H7 (cell line): ENCODE measurements around the gene WNT11. TPM values are rescaled to one million over a fixed set of nuclear protein-coding genes. Genes with fewer than 3 reads are reported as not detected.

Source experiments
- DNase-seq: peaks from one replicate; pipeline ENCODE4 v3.0.0; 2012
- H3K27me3 ChIP-seq: 2 replicates; pipeline ENCODE4 v1.6.0; 2011; ENCODE audit warnings: mild to moderate bottlenecking, low read length; ENCODE audit not compliant: control insufficient read depth, insufficient read depth
- H3K36me3 ChIP-seq: replicated peaks from 2 replicates; pipeline ENCODE4 v1.5.1; 2011; ENCODE audit warnings: low read length; ENCODE audit not compliant: control insufficient read depth, insufficient read depth
- H3K4me3 ChIP-seq: 2 replicates; pipeline ENCODE4 v1.5.1; 2011; ENCODE audit warnings: low read depth, mild to moderate bottlenecking, control low read depth, low read length, moderate library complexity; ENCODE audit not compliant: insufficient read depth
- total RNA-seq: library from RNA; depleted of rRNA; stranded (reverse); fragments of >200 nt; shearing (Covaris generic); gene quantifications from 2 replicates; pipeline ENCODE4 v1.2.3, GENCODE V29; 2014

WNT11 gene
- total RNA-seq, 1 experiment from 2014 or later = 1.0 TPM

DNA sequence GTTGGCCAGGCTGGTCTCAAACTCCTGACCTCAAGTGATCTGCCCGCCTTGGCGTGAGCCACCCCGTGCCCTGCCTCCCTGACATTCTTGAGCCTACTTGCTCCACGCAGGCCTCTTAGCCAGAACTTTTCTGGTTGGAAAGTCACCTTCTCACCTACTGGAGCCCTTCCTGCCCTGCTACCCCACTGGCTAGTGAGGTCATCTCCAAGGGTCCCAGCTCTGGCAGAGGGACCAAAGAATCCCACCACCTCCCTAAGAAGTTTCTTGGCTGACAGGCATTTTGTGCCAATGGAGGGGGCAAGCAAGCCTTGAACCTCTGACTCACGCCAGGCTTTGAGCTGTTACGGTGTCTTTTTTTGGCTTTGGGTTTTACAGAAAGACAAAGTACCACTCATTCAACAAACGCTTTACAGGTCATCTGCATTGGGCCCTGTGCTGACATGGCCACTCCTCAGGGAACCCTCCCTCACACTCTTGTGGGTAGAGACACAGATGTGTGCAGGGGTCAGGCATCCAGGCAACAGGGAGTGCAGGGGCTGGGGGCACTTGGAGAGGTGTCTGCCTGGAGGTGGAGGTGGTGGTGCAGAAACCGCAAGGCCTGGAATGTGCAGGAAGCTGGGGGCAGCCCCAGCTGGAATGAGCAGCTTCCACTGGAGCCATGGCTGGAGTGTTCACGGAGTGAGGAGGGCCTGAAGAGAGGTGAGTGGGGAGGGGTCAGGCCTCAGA is 27.1 kb upstream of the WNT11 start:
- no peaks in the 10 kb centered on the region for H3K27me3 ChIP-seq
- DNase-seq = no peak
- no peaks in the 10 kb centered on the region for H3K36me3 ChIP-seq
- no peak overlapping the region for H3K4me3 ChIP-seq

DNA sequence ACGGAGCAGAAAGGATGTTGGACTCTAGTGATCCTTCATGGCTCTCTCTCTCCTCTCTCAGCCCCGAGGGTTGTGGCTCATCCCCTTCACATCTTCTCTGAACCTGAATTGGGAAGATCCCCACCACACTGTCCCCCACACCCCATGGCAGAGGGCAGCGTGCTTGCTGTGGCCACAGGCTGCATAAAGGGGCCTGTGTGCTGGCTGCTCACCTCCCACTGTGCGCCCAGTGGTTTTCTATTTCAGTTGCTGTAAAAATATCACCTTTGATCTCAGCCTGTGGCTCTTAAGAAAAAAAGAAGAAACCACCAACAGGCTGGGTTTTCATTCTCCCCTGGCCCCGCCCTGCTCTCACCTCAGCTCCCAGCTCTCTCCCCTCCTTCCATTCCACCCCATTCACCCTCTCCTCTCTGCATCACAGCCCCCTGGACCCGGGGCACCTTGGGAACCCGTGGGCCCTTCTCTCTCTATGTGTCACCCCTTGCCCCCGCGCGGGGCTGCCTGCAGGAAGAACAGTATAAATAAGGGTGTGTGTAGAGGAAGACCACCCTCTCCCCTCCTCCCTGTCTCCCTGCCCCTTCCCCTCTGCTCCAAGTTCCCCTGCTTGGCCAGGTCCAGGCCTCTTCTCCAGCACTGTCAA is 25.8 kb upstream of the WNT11 start:
- H3K36me3 ChIP-seq = no peaks in the 10 kb centered on the region
- H3K4me3 ChIP-seq = no peak overlapping the region
- DNase-seq = no peak
- H3K27me3 ChIP-seq = no peaks in the 10 kb centered on the region

DNA sequence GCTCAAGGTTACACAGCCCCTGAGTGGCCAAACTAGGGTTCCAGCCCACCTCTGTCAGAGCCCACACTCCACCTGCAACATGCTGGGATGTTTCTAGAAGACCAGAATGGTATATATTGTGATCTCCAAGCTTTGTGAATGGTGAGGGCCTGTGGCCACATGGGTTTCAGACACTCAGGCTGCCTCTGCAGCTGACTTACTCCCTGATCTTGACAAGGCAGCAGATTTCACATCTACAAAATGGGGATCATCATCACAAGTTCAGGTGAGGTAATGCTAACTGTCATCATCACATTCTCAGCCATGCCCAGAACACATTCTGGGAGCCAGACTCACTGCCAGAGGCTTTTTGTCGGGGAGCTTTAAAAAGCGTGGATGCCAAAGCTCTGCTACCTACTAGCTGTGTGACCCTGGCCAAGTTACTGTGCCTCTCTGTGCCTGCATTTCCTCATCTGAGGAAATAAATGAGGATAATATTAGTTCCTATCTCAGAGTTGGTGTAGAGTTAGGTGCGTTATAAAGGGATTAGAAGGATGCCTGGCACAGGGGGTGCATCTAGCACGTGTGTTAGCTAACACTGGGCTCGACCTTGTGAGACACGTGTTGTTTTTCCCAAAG is 24.9 kb upstream of the WNT11 start:
- DNase-seq = no peak
- H3K27me3 ChIP-seq = no peaks in the 10 kb centered on the region

DNA sequence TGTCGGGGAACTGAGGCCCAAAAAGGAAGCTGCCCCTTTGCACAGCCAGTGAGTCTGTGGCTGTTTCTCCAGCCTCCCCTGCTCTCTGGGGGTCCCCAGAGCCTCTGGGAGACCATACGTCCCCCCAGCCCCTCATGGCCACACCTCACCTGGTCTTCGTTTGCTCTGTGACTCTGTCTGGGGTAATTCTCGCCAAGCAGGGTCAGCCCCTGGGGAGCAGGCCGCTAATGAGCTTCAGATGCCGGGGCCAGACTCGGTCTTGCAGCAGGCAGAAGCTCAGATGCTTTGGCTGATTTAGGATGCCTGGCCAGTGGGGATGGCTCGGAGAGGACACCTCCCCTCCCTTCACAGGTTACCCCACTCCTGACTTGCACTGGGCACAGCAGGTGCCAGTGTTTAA is 24.1 kb upstream of the WNT11 start:
- Histone ChIP-seq H3K4me3 (no peak overlapping the region), H3K36me3 (no peaks in the 10 kb centered on the region), H3K27me3 (no peaks in the 10 kb centered on the region)
- no peak for DNase-seq

More for the DNA sequence above, 24.9 kb upstream of the WNT11 start:
- Histone ChIP-seq H3K36me3 (no peaks in the 10 kb centered on the region), H3K4me3 (no peak overlapping the region)

DNA sequence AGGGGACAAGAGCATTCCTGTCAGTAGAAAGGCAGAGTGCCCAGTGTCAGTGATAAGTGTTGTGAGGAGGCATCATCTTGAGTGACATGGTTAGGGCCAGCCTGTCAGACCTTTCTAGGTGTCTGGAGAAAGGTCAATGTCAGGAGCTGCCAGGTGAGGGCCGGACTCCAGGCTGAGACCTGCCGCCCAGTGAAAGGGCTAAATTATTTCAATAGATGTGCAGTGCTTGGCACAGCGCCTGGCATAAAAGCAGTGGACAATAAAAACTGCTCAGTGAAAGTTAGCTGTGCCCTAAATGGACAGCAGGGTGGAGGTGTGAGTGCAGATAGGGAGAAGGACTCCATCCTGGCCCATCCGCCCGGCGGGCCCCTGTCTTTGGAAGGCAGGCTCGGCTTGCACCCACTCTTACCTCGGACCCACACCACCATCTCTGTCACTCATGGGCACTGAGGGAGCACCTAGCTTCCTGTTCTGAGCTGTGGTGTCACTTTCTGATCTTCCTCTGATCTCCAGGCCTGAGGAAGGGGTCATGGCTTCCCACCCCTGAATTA is 23.5 kb upstream of the WNT11 start:
- no peak overlapping the region for H3K4me3 ChIP-seq
- H3K36me3 ChIP-seq = no peaks in the 10 kb centered on the region
- H3K27me3 ChIP-seq = no peaks in the 10 kb centered on the region
- DNase-seq = no peak

DNA sequence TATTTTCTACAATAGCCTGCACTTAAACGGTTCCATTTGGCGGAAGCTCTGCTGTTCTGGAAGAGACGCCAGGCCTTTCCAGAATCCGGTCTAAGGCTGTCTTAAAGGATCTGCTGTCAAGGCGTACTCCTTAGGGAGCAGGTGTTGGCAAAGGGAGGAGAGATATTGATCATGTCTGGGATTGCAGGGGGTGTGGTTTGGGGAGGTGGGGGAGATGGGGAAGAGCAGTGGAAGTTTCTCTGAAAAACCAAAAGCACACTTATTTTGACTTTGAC is 22.5 kb upstream of the WNT11 start:
- Histone ChIP-seq H3K4me3 (no peak overlapping the region), H3K27me3 (no peaks in the 10 kb centered on the region)

DNA sequence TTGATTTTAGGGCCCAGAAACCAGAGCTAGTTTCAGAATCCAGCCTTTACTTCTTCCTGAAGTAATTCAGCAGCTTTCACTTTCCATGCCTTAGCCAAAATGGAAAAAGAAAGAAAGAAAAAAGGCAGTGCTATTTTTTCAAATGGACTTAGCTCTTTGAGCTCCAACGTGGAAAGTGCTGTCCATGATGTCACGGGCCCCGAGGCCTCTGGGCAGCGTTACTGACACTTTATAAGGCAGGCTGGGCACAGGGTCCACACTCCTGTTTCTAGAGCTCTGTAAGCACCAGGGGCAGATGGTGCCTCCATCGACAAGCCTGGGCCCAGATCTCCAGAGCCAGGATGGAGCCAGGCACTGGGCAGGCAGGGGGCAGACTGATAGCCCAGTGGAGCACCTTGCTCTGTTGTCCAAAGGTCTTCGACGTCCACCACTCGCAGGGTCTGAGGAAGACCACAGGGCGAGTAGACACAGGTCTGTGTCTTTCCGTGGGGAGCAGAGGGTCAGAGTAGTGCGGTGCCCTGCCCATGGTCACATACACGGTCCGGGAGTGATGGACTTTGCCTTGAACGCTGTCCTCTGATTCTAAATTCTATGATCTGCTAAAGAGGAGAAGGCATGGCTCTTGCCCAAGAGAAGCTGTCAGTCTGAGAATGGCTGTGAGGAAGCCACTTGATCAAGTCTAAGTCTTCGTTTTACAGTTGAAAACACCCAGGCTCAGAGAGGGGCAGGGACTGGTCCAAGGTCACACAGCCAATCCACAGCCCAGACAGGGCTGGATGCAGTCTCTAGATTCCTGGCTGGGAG is 22.0 kb upstream of the WNT11 start:
- no peaks in the 10 kb centered on the region for H3K36me3 ChIP-seq

More for the DNA sequence above, 22.5 kb upstream of the WNT11 start:
- no peak for DNase-seq
- H3K36me3 ChIP-seq = no peaks in the 10 kb centered on the region

DNA sequence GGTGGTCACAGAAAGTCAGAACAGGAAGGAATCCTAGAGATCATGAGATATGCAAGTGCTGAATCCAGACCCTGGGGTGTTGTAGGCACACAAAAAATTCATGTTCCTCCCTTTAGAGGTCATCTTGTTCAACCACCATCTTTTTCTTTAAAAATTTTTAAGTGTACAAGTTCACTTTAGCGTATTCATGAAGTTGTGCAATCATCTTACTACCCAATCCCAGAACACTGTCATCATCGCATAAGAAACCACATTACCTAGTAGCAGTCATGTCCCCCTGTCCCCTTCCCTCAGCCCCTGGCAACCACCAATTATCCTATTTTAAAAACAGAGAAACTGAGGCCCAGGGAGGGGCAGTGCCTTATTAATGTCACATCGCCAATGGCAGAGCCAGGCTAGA is 20.3 kb upstream of the WNT11 start:
- Histone ChIP-seq H3K36me3 (no peaks in the 10 kb centered on the region), H3K4me3 (no peak overlapping the region), H3K27me3 (no peaks in the 10 kb centered on the region)
- DNase-seq = no peak

More for the DNA sequence above, 22.0 kb upstream of the WNT11 start:
- DNase-seq = no peak
- H3K4me3 ChIP-seq = no peak overlapping the region
- H3K27me3 ChIP-seq = no peaks in the 10 kb centered on the region

DNA sequence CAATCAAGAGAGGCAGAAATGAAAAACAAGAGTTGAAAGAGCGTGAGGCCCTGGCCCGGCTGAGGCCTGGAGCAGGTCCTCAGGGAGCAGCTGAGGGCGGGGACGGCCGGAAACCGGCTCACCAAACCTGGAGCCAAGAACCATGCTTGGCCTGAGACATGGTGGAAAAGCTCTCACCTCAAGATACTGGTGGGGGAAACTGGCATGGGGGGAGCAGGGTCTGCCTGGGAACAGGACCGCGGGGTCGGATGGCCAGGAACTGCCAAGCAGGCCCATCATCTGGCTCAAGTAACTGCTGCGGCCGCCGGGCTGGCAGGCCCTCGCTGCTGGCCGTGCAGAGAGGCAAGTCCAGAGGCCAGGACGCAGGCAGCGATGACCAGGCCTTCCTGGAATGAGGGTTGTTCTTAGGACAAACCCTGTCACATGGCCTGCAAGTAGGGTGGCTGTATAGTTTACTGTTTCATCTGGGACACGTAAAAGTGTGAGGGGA is 18.9 kb upstream of the WNT11 start:
- no peak for DNase-seq
- H3K36me3 ChIP-seq = no peaks in the 10 kb centered on the region
- no peak overlapping the region for H3K4me3 ChIP-seq
- no peaks in the 10 kb centered on the region for H3K27me3 ChIP-seq

DNA sequence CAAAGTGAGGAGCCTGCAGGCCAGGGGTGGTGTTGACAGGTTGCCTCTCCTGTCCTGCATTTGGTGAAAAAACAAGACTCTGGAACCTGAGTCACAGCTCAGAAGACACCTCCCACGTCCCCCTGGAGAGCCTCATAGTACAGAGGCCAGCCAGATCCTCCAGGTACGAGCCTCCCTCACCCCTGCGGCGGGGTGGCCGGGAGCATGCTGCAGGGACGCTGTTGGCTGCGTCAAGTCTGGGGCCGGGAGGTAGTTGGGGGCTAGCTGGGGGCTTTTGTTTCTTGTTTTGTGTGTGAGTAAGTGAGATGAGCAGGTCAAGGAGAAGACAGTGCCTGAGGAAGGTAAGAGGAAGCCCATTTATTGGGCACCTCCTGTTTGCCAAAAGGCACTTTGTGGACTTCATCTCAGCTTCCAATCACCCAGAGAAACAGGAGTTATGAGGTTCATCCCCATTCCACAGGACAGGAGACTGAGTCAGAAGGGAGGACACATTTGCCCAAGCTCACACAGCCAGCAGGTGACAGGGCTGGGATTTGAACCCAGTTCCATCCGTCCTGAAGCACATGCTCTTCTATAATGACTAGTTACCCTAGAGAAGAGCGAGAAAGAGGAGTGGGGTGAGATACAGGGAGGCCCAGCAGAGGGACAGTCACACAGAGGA is 18.3 kb upstream of the WNT11 start:
- DNase-seq = no peak
- Histone ChIP-seq H3K27me3 (no peaks in the 10 kb centered on the region), H3K36me3 (no peaks in the 10 kb centered on the region), H3K4me3 (no peak overlapping the region)

DNA sequence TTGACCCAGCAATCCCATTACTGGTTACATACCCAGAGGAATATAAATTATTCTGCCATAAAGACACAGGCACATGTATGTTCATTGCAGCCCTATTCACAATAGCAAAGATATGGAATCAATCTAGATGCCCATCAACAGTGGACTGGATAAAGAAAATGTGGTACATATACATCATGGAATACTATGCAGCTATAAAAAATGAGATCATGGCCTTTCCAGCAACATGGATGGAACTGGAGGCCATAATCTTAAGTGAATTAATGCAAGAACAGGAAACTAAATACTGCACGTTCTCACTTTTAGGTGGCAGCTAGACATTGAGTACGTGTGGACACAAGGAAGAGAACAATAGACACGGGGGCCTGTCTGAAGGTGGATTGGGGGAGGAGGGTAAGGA is 15.1 kb upstream of the WNT11 start:
- DNase-seq = no peak
- no peaks in the 10 kb centered on the region for H3K36me3 ChIP-seq
- no peaks in the 10 kb centered on the region for H3K27me3 ChIP-seq
- no peak overlapping the region for H3K4me3 ChIP-seq

DNA sequence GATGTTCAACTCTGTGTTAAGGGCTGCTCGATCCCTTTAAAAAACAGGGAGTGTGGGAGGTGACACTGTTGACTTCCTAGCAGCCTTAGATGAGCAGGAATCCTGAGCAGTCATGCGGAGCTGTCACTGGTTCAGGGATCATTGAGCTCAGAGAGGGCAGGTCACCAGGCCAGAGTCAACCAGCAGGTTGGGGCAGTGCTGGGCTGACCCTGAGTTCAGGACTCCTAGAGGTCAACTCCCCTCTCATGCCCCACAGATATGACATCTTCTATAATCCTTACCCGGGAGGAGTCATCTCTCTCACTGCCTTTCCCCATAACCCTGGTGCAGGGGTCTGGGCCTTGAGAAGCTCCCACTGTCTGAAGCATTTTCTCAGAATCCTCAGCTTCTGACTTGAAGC is 12.9 kb upstream of the WNT11 start:
- H3K4me3 ChIP-seq = no peak overlapping the region
- H3K27me3 ChIP-seq = no peaks in the 10 kb centered on the region
- no peak for DNase-seq
- no peaks in the 10 kb centered on the region for H3K36me3 ChIP-seq

DNA sequence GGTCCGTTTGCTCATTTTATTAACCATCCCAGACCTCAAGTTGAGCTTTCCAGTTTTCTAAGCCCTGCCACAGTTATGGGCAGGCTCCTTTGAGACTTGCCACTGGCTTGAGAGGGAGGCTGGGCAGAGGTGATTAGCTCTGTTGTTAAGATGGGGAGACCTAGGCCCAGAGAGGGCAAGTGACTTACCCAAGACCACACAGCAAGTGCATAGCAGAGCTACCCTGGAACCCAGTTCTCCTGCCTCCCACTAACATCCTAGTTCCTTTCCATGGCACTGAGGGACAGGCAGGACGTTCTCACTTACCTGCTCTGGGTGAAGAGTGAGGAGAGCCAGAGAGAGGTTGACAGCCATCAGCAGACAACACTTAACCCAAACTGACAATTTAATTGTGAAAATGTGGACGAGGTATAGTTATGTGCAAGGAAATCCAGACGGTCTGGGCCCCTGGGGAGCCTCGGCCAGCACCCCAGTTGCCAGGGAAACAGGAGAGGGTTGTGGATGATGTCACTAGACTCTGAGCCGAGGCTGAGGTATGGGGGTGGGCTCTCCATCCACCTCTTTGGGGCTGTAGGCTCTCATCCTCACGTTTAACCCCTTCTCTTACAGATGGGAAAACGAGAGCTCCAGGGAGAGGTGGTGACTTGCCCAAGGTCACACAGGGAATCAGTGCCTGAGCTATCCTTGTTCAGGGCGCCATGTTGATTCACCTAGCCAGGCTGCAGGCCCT is 12.3 kb upstream of the WNT11 start:
- DNase-seq = no peak
- Histone ChIP-seq H3K4me3 (no peak overlapping the region), H3K27me3 (peaks cover under 1% of the 10 kb centered on the region; the same call in 1 of the 2 replicates), H3K36me3 (no peaks in the 10 kb centered on the region)
